Prostate gland (tissue), 2 donors: ENCODE data around the gene MYO9A. TPM values are rescaled to one million over a fixed set of nuclear protein-coding genes. Genes with fewer than 3 reads are reported as not detected.

ENCODE experiments used
- DNase-seq: peaks from one replicate; pipeline ENCODE4 v3.0.0-alpha.2; 2019; ENCODE audit warnings: low spot score
- H3K27ac ChIP-seq, 2 donors: fragments of 200-600 bp; sonication (generic); 2 replicates each; pipeline ENCODE4 v1.5.1; 2017 to 2019
- H3K27me3 ChIP-seq: fragments of 200-600 bp; sonication (generic); replicated peaks from 2 replicates; pipeline ENCODE4 v1.5.1; 2019; ENCODE audit not compliant: insufficient read depth
- H3K36me3 ChIP-seq, 2 donors: fragments of 200-600 bp; sonication (generic); 1 replicate in 1 of 2; 2 replicates in 1 of 2; pipeline versions ENCODE4 v1.5.1 to v1.8.1; 2017 to 2019
- H3K4me1 ChIP-seq: fragments of 200-600 bp; sonication (generic); replicated peaks from 2 replicates; pipeline ENCODE4 v1.5.1; 2019
- H3K4me3 ChIP-seq, 2 donors: fragments of 200-600 bp; sonication (generic); 2 replicates each; pipeline ENCODE4 v1.5.1; 2017 to 2019
- H3K9me3 ChIP-seq: fragments of 200-600 bp; sonication (generic); 2 replicates; pipeline ENCODE4 v1.5.1; 2017
- POLR2A ChIP-seq: fragments of 450-650 bp; IDR thresholded peaks from one replicate; pipeline ENCODE4 v1.6.1; 2016; ENCODE audit warnings: antibody characterized with exemption, mild to moderate bottlenecking
- POLR2AphosphoS5 ChIP-seq: sonication (generic); formaldehyde crosslinking; IDR thresholded peaks from one replicate; pipeline ENCODE4 v1.6.1; 2017; ENCODE audit warnings: antibody characterized with exemption
- whole genome bisulfite sequencing: methylation state at CpG from one replicate; pipeline ENCODE4 v1.1.5; 2018; 5-methylcytosine and 5-hydroxymethylcytosine counted together
- intact Hi-C: fragments of 100-400 bp; cut with DNase I; formaldehyde crosslinking; loops from one replicate; pipeline ENCODE4 v1.14.2; 2022
- total RNA-seq, 2 donors: library from RNA; depleted of rRNA; stranded (reverse); fragments of >200 nt; gene quantifications; one replicate each; pipeline ENCODE4 v1.1.0, GENCODE V29; 2016
- TF ChIP-seq, protein P1 (sequence below), 4 experiments: fragments of 200-600 bp in 2 of 4; fragments of 450-650 bp in 2 of 4; sonication (generic) in 2 of 4; IDR thresholded peaks; 1 replicate in 3 of 4; 2 replicates in 1 of 4; pipeline ENCODE4 v1.5.1; 2016 to 2019; ENCODE audit warnings: antibody characterized with exemption in 4 of 4, mild to moderate bottlenecking in 2 of 4, moderate library complexity in 2 of 4

The MYO9A gene
- total RNA-seq, 2 donors from 2014 or later, result 29.4 to 252 TPM

DNA sequence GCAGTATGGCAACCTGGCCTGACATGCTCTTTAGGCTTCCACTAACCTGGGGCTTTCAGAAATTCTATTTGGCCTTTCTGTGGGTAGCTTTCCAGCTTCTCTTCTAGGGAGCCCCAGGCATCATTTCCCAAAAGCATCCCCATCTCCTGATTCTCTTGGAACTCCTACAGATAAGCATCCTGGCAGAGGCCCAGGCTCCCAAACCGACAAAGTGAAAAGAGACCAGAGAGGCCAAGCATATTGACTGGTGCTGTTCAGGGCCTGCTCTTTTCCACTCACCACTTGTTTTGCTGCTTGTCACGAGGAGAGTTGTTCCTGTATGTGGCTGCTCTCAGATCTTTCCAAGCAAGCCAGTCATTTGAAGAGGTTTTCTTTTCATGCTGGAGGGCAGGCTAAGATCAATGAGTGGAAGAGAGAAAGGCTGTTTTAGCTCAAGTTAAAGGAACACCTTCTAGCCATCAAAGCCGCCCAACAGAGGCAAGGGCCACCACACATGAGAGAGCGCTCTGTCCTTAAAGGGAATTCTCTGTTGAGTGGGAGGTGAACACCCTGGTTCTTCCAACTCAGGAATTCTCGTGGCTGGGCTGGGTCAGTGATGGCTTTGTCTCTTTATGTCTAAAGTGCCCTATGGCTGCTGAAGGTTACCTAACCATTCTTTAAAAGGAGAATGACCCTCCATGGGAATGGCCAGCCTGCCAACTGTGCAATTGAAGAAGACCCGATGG is 338.7 kb downstream of the MYO9A start:
- no peak for DNase-seq
- no peak overlapping the region for H3K4me3 ChIP-seq
- no peaks in the 10 kb centered on the region for H3K9me3 ChIP-seq
- H3K27ac ChIP-seq, result no peak overlapping the region
- H3K27me3 ChIP-seq, result no peaks in the 10 kb centered on the region
- intact Hi-C loops, result no loop called here
- H3K36me3 ChIP-seq, result no peaks in the 10 kb centered on the region
- TF ChIP-seq POLR2AphosphoS5 (no peak), POLR2A (no peak)
- TF ChIP-seq, protein P1, sequence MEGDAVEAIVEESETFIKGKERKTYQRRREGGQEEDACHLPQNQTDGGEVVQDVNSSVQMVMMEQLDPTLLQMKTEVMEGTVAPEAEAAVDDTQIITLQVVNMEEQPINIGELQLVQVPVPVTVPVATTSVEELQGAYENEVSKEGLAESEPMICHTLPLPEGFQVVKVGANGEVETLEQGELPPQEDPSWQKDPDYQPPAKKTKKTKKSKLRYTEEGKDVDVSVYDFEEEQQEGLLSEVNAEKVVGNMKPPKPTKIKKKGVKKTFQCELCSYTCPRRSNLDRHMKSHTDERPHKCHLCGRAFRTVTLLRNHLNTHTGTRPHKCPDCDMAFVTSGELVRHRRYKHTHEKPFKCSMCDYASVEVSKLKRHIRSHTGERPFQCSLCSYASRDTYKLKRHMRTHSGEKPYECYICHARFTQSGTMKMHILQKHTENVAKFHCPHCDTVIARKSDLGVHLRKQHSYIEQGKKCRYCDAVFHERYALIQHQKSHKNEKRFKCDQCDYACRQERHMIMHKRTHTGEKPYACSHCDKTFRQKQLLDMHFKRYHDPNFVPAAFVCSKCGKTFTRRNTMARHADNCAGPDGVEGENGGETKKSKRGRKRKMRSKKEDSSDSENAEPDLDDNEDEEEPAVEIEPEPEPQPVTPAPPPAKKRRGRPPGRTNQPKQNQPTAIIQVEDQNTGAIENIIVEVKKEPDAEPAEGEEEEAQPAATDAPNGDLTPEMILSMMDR (IDR thresholded peaks at IDR 0.05), result no peak
- 83% methylated on average over 6 of the region's 6 CpGs for WGBS
- no peaks in the 10 kb centered on the region for H3K4me1 ChIP-seq

DNA sequence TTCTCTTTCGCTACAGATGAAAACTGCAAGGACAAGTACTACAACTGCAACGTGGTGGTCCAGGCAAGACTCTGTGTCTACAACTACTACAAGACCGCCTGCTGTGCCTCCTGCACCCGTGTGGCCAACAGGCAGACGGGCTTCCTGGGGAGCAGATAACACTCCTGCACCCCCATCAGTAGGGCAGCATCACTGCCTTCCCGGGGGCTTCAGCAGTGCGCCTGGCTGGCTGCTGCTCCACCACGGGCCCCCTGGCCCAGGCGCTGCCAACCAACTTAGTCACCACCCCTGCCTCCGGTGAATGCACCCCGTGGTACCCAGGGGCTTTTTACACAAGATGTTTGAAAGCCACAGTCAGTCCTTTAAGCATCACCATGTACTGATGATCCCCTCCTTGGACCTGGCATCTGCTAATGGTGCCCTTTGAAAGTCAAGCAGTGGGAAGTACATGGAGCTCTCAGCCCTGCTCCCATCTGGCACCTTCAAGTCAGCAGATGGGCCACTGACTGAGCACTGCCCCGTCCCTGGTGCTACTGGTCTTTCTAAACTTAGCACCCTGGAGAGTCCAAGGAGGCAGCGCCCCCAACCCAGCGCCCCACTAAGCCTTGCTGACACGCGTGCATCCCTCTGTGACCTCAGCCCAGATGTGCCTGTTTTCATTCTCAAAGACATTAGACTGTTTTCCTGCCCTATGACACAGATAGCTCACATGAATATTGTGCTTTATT is 340.6 kb downstream of the MYO9A start:
- WGBS, result 92% methylated on average over 16 of the region's 16 CpGs
- intact Hi-C loops, result no loop called here

DNA sequence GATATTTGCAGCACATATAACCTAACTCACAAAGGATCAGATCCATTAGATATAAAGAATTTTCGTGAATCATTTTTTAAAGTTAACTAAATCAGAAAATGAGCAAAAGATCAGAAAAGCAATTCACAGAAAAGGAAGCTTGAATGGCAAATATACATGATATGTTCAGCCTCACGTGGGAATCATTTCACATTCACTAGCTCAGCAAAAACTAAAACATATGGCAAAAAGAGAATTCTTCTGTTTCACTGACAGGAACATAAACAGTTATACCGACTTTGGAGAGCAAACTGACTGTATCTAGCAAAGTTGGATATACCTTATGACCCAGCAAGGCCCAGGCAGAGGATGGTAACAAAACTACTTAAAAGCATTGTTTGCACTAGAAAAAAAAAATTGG is 341.6 kb downstream of the MYO9A start:
- Histone ChIP-seq H3K27ac (no peak overlapping the region), H3K9me3 (no peaks in the 10 kb centered on the region), H3K27me3 (no peaks in the 10 kb centered on the region), H3K4me3 (no peak overlapping the region), H3K36me3 (no peaks in the 10 kb centered on the region), H3K4me1 (no peaks in the 10 kb centered on the region)
- intact Hi-C loops, result no loop called here
- TF ChIP-seq POLR2A, result no peak
- no peak for TF ChIP-seq POLR2AphosphoS5
- TF ChIP-seq, protein P1 (IDR thresholded peaks at IDR 0.05), result no peak
- DNase-seq, result no peak
- 78% methylated on average over 3 of the region's 3 CpGs for WGBS

More for the DNA sequence above, 340.6 kb downstream of the MYO9A start:
- no peak for DNase-seq
- no peak overlapping the region for H3K4me3 ChIP-seq
- H3K27ac ChIP-seq, result no peak overlapping the region
- TF ChIP-seq POLR2A (no peak), POLR2AphosphoS5 (no peak)
- TF ChIP-seq, protein P1 (IDR thresholded peaks at IDR 0.05), result no peak
- H3K36me3 ChIP-seq, result no peaks in the 10 kb centered on the region
- H3K9me3 ChIP-seq, result no peaks in the 10 kb centered on the region
- no peaks in the 10 kb centered on the region for H3K4me1 ChIP-seq
- H3K27me3 ChIP-seq, result no peaks in the 10 kb centered on the region

DNA sequence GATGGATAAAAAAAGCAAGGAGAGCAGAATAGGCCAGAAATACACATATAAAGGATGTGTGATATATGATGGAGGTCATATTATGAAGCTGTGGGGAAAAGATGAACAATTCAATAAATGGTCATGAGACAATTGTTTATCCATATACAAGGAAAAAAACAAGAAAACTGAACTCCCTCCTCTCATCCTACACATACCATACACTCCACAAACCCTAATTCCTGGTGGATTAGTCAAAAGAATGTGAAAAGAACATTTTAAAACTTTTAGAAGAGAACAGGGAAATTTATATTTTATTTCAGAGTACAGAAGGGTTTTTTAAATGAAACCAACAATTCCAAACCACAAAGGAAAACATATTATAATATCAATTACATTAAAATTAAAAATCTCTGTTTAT is 342.1 kb downstream of the MYO9A start:
- TF ChIP-seq POLR2AphosphoS5 (no peak), POLR2A (no peak)
- TF ChIP-seq, protein P1 (IDR thresholded peaks at IDR 0.05), result no peak
- intact Hi-C loops, result no loop called here
- H3K4me3 ChIP-seq, result no peak overlapping the region
- DNase-seq, result no peak
- H3K27me3 ChIP-seq, result no peaks in the 10 kb centered on the region
- H3K27ac ChIP-seq, result no peak overlapping the region
- H3K4me1 ChIP-seq, result no peaks in the 10 kb centered on the region
- no peaks in the 10 kb centered on the region for H3K36me3 ChIP-seq
- H3K9me3 ChIP-seq, result no peaks in the 10 kb centered on the region
